Spleen (tissue), 7 donors: ENCODE measurements around the gene UBASH3B.

Source experiments
- POLR2AphosphoS5 ChIP-seq, 3 donors: sonication (generic); formaldehyde crosslinking; IDR thresholded peaks; one replicate each; pipeline ENCODE4 v1.5.1; 2017; ENCODE audit warnings: antibody characterized with exemption in 3 of 3
- TF ChIP-seq, protein P1 (sequence below), 11 experiments: fragments of 200-600 bp in 7 of 11; fragments of 450-650 bp in 4 of 11; sonication (generic) in 4 of 11; IDR thresholded peaks in 8 of 11; conservative IDR thresholded peaks in 3 of 11; 1 replicate in 7 of 11; 2 replicates in 4 of 11; pipeline versions ENCODE4 v1.4.0 to v1.8.0; 2016 to 2021; ENCODE audit warnings: antibody characterized with exemption in 11 of 11, inconsistent platforms in 4 of 11, mild to moderate bottlenecking in 1 of 11
- donor health status: DM: no; HTN: no; CAD: no; lungs with moderate emphysema.
- donor health status: DM: no; HTN: no; CAD: no.
- donor health status: DM: no; HTN: no; CAD: no.

GRCh38 chr11:122670131-122670530 is 14.6 kb downstream of the UBASH3B start:
- no peak for TF ChIP-seq POLR2AphosphoS5 (IDR thresholded peaks at IDR 0.05)
- TF ChIP-seq, protein P1, sequence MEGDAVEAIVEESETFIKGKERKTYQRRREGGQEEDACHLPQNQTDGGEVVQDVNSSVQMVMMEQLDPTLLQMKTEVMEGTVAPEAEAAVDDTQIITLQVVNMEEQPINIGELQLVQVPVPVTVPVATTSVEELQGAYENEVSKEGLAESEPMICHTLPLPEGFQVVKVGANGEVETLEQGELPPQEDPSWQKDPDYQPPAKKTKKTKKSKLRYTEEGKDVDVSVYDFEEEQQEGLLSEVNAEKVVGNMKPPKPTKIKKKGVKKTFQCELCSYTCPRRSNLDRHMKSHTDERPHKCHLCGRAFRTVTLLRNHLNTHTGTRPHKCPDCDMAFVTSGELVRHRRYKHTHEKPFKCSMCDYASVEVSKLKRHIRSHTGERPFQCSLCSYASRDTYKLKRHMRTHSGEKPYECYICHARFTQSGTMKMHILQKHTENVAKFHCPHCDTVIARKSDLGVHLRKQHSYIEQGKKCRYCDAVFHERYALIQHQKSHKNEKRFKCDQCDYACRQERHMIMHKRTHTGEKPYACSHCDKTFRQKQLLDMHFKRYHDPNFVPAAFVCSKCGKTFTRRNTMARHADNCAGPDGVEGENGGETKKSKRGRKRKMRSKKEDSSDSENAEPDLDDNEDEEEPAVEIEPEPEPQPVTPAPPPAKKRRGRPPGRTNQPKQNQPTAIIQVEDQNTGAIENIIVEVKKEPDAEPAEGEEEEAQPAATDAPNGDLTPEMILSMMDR (IDR thresholded peaks at IDR 0.05 in 8 of 11, conservative IDR thresholded peaks at IDR 0.05 in 3 of 11): no peak
